Activated gamma-delta T cell treated with anti-CD3 and anti-CD28 coated beads, Interleukin-2, amount 50 U/mL, for 16 hours (primary cell): ENCODE measurements around the gene CABS1.

ENCODE experiments used
- DNase-seq: peaks from one replicate; pipeline ENCODE4 v3.0.0-alpha.2; 2020; ENCODE audit warnings: low read depth

CABS1 gene

DNA sequence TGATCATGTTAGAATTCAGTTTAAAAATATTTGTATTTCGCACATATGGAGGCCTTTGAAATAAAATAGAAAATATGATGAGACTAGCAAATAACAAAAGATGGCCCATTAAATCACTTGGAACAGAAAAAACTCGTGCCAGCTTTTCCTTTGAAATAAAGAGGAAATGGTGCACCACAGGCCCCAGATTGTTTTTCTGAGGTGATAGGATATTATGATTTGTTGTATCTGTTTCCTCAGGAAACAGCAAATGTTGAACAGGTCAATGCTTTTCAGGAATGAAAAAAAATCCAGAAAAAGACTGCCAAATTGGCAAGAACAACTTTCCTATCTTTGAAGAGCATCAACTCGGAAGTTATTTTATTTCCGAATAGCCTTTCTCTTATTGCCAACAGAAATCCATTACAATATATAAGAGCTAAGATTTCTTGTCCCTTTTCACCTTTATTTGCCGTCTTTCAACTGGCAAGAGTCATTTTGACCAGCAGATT, 48.0 kb downstream of the CABS1 start, which contains the start of gene SMR3B:
Gene SMR3B (plus strand): TSS at position 441 of the 491 bp plus-strand sequence. CDS start 1,380 bp downstream, outside the sequence.
- DNase-seq: no peak
